ENCODE data around the gene LRP1B.

LRP1B gene

DNA sequence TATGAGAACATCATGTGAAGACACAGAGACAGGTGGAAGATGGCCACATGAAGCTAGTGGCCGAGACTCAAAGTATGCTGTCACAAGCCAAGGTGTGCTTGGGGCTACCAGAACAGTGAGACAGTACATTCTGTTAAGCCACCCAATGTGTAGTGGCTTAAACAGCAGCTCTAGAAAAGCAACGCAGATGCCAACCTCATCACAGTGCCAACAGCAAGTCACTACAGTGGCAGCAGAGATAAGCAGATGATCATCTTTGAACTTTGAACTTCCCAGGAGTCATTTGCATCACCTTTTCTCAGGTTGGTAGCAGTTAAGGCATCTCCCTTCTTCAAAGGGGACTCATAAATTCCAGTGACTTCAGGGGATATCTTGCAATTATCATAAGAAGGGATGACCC is 394.4 kb downstream of the LRP1B start:
- CTCF ChIA-PET: no interaction called here
- POLR2A ChIA-PET: no interaction called here
- TF ChIP-seq, protein P1, sequence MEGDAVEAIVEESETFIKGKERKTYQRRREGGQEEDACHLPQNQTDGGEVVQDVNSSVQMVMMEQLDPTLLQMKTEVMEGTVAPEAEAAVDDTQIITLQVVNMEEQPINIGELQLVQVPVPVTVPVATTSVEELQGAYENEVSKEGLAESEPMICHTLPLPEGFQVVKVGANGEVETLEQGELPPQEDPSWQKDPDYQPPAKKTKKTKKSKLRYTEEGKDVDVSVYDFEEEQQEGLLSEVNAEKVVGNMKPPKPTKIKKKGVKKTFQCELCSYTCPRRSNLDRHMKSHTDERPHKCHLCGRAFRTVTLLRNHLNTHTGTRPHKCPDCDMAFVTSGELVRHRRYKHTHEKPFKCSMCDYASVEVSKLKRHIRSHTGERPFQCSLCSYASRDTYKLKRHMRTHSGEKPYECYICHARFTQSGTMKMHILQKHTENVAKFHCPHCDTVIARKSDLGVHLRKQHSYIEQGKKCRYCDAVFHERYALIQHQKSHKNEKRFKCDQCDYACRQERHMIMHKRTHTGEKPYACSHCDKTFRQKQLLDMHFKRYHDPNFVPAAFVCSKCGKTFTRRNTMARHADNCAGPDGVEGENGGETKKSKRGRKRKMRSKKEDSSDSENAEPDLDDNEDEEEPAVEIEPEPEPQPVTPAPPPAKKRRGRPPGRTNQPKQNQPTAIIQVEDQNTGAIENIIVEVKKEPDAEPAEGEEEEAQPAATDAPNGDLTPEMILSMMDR (IDR thresholded peaks at IDR 0.05; ENCODE audit: control extremely low read depth, extremely low read depth, low read depth, missing control alignments): no peak
- no peak for DNase-seq (ENCODE audit: extremely low spot score)

DNA sequence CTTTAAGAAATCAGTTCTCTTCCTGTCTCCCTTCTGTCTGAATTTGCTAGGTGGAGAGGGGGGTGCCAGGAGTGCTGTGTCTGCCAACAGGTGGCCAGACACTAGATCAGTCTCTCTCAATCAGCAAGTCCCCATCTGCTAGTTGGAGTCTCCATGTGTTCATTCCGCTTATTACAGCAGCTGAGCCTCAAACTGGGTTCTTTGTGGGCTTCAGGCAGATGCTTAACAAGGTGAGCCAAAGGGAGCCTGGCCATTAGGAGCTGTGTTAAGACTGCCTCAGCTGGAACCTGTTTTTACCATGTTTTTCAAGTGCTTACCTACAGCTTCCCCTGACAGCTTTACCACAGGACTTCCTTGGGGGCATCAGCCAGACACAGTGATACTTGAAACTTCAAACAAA is 401.9 kb downstream of the LRP1B start:
- TF ChIP-seq, protein P1 (IDR thresholded peaks at IDR 0.05; ENCODE audit: control extremely low read depth, extremely low read depth, low read depth, missing control alignments): no peak
- no peak for DNase-seq (ENCODE audit: extremely low spot score)
- POLR2A ChIA-PET: no interaction called here
- CTCF ChIA-PET: interaction anchor here (1.3 kb wide), 1 partner anchor 13 kb away, joined by 4 read pairs; no protein-coding TSS in a partner anchor

DNA sequence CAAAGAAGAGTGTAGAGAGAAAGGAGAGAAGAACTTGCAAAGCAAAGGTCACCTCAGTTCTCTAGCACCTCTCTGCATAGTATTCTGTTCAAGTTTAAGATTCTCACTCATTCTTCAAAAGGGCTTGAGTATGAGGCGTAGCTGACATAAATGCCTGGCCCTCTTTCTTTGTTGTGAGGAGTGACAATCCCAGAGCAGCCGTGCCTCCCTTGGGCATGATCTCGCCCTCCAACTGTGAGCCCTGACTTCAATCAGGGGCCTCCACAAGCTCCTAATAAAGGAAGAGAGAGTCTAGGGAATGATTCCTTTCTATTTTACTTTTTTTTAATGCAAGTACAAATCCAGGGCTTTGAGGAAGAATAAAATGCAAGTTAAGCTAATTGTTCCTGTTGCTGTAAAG is 402.7 kb downstream of the LRP1B start:
- ChIA-PET CTCF (interaction anchor here (0.8 to 1.3 kb wide), 2 partner anchors 13 to 17 kb away, joined by 3 to 4 read pairs; no protein-coding TSS in a partner anchor), POLR2A (no interaction called here)
- TF ChIP-seq, protein P1 (IDR thresholded peaks at IDR 0.05; ENCODE audit: control extremely low read depth, extremely low read depth, low read depth, missing control alignments): no peak
- DNase-seq (ENCODE audit: extremely low spot score): no peak

DNA sequence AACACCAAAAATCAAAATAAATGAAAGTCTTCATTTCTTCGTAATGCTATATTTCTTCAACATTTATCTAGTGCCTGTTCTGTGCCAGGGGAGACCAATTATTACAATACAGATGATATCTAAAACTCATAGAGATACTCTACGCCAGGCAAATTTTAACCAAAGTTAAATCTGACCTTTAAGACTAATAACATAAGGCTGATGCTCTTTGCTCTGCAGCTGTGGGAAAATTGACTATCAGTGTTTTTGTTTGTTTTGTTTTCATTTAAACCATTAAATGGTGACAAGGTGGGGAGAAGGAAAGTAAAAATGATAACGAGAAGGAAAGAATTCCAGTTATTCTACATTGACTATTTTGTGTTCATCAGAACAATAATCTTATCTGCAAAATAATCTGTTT is 406.4 kb downstream of the LRP1B start:
- ChIA-PET POLR2A (no interaction called here), CTCF (no interaction called here)
- DNase-seq (ENCODE audit: extremely low spot score): no peak
- TF ChIP-seq, protein P1 (IDR thresholded peaks at IDR 0.05; ENCODE audit: control extremely low read depth, extremely low read depth, low read depth, missing control alignments): no peak

DNA sequence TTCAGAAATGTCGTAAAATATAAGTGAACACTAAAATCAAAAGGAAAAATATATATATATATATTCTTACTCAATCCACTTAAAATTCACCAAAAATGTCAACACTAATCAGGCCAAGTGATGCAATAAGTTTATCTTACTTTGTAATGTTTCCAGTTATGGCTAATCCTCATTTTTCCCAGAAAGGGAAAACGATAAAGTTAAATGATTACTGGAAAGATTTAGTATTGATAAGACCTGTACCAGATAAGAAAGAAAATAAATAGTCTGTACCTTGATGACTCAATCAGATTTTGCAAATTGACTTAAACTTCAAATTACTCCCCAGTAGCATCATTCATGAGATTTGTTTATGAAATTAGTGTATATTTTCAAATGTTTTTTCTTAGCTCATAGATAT is 407.0 kb downstream of the LRP1B start:
- ChIA-PET CTCF (no interaction called here), POLR2A (no interaction called here)
- TF ChIP-seq, protein P1 (IDR thresholded peaks at IDR 0.05; ENCODE audit: control extremely low read depth, extremely low read depth, low read depth, missing control alignments): no peak
- DNase-seq (ENCODE audit: extremely low spot score): no peak

DNA sequence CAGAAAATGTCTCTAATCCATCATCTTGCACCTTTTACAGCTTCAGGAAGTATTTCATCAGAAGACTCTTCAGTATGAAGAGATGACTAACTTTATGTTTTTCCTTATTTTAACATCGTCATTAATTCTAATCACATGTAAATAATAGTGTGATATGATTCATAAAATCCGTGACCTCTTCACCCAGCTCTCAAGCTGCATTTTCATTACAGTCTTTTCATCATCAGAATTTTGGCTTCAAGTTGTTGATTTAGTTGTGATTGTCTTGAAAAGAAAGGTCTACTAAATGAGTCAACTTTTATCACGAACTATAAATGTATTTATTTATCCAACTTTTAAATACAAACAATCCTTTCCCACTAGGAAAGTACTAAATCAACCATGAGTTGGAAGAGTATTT is 410.3 kb downstream of the LRP1B start:
- DNase-seq (ENCODE audit: extremely low spot score): no peak
- CTCF ChIA-PET: no interaction called here
- TF ChIP-seq, protein P1 (IDR thresholded peaks at IDR 0.05; ENCODE audit: control extremely low read depth, extremely low read depth, low read depth, missing control alignments): no peak
- POLR2A ChIA-PET: no interaction called here

DNA sequence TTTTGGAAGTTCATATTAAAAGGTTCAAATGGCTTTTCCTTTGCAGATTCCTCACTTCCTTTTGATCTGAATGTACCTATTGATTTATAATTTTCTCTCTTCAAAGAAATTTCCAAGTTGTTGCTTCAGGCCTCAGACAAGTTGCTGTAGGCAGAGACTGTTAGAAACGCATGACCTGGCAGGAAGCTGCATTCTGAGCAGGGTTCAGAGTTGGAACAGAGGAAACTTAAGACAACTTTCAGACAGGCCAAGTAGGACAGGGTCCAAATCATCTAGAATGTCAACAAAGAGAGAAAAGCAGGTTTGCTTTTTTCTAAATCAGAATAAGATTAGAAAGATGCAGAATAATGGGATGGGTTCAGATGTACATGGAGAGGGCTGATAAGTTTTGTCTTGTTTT is 416.3 kb downstream of the LRP1B start:
- ChIA-PET CTCF (interaction anchor here (1.0 kb wide), 1 partner anchor 16 kb away, joined by 3 read pairs; no protein-coding TSS in a partner anchor), POLR2A (no interaction called here)
- DNase-seq (ENCODE audit: extremely low spot score): no peak
- TF ChIP-seq, protein P1 (IDR thresholded peaks at IDR 0.05; ENCODE audit: control extremely low read depth, extremely low read depth, low read depth, missing control alignments): no peak

Data from GM10248 (cell line).